Ecto neural progenitor cell (in vitro differentiated cells): ENCODE data around the gene SLC5A4.
"Not testable (repeated sequence)": the region's sequence is repeated elsewhere in the genome, so short reads cannot be mapped to it uniquely, and the experiment has no call there.

ENCODE experiments used
- DNase-seq: peaks from one replicate; pipeline ENCODE4 v3.0.0-alpha.2; 2018; ENCODE audit warnings: low spot score

The SLC5A4 gene

DNA sequence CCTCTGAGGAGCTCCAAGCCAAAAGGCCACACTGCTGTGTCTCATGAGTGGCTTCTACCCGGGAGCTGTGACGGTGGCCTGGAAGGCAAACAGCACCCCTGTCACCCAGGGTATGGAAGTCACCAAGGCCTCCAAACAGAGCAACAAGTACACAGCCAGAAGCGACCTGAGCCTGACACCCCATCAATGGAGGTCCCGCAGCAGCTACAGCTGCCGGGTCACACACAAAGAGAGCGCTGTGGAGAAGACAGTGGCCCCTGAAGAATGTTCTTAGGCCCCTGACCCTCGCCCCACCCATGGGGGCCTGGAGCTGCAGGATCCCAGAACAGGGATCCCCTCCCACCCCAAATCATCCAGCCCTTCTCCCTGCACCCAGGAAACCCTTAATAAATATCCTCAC lies 55.2 kb downstream of the SLC5A4 start:
- DNase-seq: no peak

DNA sequence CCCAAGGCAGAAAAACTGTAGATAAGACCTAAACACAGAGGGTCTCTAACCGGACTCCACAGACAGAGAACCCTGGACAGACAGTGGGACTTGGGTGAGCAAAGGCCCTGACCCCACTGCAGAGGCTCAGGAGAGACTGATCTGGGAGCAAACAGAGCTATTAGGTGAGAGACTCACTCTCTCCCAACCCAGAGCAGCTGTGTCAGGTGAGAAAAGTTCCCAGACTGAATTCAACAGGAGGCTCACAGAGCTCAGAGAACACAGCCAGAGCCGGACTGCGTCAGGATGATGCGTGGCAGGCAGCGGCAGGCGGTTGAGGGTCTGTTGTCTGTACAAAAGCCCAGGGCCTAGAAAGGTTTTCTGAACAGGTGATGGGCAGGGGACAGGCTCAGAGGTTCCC lies 55.8 kb downstream of the SLC5A4 start:
- DNase-seq: no peak

DNA sequence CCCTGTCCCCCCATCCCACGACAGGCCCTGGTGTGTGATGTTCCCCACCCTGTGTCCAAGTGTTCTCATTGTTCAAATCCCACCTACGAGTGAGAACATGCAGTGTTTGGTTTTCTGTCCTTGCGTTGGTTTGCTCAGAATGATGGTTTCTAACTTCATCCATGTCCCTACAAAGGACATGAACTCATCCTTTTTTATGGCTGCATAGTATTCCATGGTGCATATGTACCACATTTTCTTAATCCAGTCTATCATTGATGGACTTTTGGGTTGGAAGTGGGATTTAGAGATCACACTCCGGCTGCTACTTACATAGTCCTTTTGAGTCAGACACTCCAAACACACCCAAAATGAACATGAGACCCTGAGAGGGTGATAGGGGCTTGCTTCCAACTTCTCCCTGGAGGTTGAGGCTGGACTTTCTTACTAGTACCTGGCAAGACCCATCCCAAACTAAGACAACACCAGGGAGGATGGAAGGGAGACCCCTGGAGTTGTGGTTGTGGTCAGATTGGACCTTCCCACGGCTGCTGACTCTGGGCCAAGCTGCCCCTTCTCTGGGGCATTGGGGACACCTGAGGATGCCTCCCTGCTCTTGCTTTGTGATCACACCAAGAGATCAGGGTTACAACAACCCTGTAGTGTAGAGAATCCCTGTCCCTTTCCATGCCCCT lies 57.5 kb downstream of the SLC5A4 start:
- not testable (repeated sequence) for DNase-seq

DNA sequence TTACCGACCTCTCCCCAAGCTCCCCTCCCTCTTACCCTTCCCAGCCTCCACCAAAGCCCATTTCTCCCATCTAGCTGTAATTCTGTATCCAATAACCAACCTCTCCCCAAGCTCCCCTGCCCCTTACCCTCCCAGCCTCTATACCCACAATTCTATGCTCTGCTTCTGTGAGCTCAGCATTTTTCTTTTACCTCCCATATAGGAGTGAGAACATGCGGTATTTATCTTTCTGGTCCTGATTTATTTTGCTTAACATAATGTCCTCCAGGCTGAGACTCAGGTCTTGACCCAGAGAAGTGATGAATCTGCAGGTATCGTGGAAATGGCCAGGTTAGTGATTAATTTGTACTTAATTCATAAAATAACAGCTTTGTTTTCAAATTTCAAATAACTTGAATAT lies 59.2 kb downstream of the SLC5A4 start:
- DNase-seq: not testable (repeated sequence)

DNA sequence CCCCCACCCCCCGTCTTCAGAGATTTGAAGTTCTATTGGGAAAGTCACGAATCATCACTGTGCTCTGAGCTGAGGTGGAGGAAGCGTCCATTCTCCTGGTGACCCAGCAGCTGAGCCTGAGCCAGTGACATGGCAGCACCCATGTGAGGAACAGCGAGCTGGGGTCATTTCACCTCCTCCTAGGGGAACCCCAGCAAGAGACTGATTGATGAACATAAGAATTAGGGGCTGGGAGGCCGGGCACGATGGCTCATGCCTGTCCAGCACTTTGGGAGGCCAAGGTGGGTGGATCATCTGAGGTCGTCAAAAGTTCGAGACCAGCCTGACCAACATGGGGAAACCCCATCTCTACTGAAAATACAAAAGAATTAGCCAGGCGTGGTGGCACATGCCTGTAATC lies 61.8 kb downstream of the SLC5A4 start:
- not testable (repeated sequence) for DNase-seq

DNA sequence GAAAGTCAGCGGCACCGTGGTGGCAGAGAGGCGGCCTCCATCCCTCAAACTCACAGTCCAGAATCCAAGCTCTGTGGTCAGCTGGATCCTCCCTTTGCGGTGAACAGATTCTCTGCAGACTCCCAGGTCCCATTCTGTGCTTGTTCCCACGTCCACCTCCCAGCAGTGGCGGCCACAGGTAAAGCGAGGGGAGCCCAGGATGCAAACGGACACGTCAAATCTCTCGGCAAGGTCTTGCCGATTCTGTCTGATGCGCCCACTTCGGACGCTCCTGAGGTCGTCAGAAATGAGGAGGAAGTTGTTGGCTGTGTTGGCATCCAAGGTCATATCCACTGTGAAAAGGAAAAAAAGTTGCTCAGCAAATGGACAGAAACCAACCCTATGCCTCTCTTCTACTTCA lies 64.1 kb downstream of the SLC5A4 start:
- not testable (repeated sequence) for DNase-seq

DNA sequence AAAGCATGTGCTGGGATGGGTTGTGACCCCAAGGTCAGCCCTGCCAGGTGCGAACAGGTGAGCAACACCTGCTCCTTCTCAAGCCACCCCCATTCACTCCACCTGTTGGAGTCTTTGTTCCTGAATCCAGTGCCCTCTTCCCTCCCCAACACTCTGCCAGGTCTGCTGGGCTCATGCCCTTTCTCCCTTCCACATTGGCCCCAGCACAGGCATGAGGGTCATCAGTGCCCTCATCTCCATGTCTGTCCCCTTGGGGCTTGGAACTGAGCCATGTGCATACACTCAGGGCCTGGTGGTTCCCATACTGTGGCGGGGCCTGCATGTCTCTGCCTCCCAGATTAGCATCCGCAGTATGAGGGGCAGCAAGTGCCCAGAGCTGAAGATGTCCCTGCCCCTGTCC lies 69.3 kb downstream of the SLC5A4 start:
- no peak for DNase-seq

DNA sequence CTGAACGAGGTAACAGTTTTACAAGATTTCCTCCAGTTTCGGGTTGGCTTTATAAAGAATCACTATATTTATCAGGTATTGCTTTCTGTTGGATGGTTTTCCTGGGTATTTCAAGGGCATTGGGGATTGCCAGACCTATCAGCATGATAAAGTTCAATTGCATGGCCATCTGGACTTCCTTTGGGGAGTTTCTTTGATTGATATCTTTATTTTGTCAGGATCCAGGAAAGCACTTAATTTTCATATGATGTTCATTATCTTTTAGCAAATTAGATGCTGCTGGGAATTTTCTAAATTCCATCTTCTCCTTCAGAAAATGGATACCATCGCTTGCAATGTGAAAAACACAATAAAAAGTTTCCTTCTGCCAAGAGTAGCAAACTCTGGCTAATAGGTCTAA lies 71.5 kb downstream of the SLC5A4 start:
- no peak for DNase-seq

DNA sequence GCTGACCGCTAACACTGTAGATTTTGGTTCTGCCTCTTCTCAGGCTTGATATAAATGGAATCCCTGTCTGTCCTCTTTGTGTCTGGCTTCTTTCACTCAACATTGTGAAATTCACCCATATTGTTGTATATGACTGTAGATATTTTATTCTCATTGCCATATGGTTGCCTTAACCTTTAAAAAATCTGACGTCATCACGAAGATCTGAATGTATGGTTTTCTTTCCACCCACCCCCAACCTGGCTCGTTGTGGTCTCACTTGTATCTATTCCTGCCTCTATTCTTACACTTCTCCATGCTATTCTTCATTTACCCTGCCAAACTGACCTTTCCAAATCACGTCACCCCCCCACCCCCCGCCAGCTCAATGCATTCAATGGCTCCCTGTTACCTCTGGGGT lies 74.1 kb downstream of the SLC5A4 start:
- DNase-seq: no peak

DNA sequence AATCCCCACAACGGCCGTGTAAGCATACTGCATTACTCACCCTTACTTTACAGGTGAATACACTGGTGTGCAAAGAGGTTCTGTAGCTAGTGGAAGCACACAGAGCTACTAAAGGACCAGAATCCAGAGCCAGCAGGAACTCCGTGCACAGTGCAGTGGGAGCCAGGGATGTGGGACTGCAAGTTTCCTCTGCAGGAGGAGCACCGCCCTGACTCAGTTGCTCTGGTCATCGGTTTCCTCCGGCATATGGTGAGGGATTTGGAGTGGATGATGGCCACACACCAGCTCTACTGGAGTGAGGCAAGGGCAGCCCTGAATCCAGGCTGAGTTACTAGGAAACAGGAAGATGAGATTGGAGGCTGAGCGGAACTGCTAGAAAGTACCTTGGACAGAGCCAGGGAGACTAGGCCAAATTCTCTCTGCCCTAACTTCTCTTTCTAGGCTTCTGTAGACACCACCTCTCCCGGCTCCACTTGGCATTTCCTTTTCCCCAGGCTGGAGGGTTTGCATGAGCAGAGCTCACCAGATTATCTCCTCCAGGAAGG lies 77.9 kb downstream of the SLC5A4 start:
- DNase-seq: no peak

DNA sequence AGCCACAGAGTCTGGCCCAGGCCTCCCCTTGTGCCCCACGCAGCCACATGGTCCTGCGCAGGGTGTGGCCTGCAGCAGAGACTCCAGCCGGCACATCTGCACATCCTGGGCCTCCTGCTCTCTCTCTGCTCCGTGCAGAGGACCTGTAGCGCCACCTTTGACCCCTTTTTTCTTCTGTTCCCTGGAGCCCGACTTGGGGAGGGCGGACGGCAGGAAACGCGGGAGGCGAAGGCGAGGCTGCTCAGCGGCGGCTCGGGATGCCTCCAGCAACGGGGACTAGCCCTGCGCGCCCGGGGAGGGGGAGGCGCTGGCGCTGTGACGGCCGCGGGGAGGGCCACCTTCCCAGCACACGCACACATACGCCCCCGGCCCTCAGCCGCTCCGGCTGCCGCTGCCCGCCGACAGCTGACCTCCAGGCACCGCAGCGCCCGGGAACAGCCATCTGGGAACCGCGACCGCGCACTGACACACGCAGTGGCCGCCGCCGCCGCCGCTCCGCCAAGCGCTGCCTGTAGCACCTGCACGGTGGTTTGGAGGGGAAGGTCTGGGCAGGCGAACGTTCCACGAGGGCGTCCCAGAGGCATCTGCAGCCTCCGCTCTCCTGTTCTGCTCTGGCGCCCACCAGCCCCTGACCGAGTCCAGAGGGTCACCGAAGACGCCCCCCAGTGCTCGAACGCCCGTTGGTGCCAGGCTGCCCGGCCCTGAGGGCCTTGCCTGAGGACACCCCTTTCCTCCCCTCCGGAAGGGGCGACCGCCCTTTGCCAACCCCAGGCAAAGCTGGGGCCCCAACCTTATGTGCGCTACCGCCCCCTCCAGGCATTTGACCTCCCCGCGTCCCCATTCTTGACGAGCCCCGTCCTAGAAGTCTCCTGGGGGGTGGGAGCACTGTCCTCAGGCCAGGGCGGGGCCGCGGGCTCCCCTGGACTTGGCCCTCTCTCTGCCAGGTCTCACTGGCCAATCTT lies 79.2 kb downstream of the SLC5A4 start:
- DNase-seq: peak; percentile 72

DNA sequence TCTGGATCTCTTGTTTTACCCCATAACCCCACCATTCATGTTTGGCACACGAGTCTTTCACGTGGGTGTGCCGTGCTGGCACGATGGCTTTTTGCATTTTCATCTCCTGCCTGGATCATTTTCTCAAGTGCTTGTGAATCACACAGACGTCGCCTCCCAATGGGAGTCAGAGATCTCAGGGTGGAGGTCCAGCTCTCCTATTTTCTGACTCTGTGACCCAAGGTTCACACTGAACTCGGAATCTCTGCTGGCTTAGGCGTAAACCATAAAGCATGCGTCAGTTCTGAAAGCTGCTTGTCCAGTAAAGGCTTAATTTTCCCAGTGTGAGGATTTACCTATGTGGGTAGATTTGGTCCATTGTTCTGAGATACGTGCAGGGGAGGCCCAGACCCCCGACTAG lies 80.0 kb downstream of the SLC5A4 start:
- DNase-seq: no peak
